CD4-positive, alpha-beta T cell (primary cell): ENCODE data around the gene GALNT18. TPM values are rescaled to one million over a fixed set of nuclear protein-coding genes. Genes with fewer than 3 reads are reported as not detected.

Source experiments
- ATAC-seq: fragments of 200-7000 bp; cut with Tn5 transposase; one replicate; pipeline ENCODE4 v1.10.0; 2022; ENCODE audit warnings: mild to moderate bottlenecking; ENCODE audit not compliant: poor library complexity
- CTCF ChIA-PET: fragments of 350-600 bp; sonication (Branson Sonifier 250); formaldehyde crosslinking; loops from one replicate; lab custom pipeline; 2021; ENCODE audit warnings: antibody characterized with exemption, inconsistent platforms; lab: Charles Lee
- POLR2A ChIA-PET: fragments of 350-600 bp; sonication (Branson Sonifier 250); formaldehyde crosslinking; loops from one replicate; lab custom pipeline; 2021; ENCODE audit warnings: antibody characterized with exemption, inconsistent platforms; lab: Charles Lee
- DNase-seq, 14 experiments: peaks; one replicate each; pipeline ENCODE4 v3.0.0-alpha.2; 2013 to 2020; ENCODE audit warnings: mixed read lengths in 2 of 14
- H3K27ac ChIP-seq, 2 donors: one replicate each; pipeline versions ENCODE4 v1.5.1 to v1.7.0; 2013; ENCODE audit warnings: low read length in 2 of 2, low read depth in 1 of 2, mild to moderate bottlenecking in 1 of 2
- H3K27me3 ChIP-seq, 2 experiments: 1 replicate in 1 of 2; 2 replicates in 1 of 2; pipeline versions ENCODE4 v1.6.1 to v1.7.0; 2013; ENCODE audit warnings: low read length in 2 of 2, control low read depth in 1 of 2, mild to moderate bottlenecking in 1 of 2, moderate library complexity in 1 of 2; ENCODE audit not compliant: insufficient read depth in 2 of 2, control insufficient read depth in 1 of 2
- H3K36me3 ChIP-seq: one replicate; pipeline ENCODE4 v1.6.1; 2013; ENCODE audit warnings: low read length, control low read depth; ENCODE audit not compliant: insufficient read depth
- H3K4me1 ChIP-seq: one replicate; pipeline ENCODE4 v1.6.1; 2013; ENCODE audit warnings: low read length, control low read depth; ENCODE audit not compliant: insufficient read depth
- H3K4me3 ChIP-seq: one replicate; pipeline ENCODE4 v1.5.1; 2013; ENCODE audit warnings: mild to moderate bottlenecking, low read length, moderate library complexity
- H3K9me3 ChIP-seq, 2 experiments: 1 replicate in 1 of 2; 2 replicates in 1 of 2; pipeline versions ENCODE4 v1.6.1 to v1.7.0; 2013; ENCODE audit warnings: low read length in 2 of 2, mild to moderate bottlenecking in 2 of 2, control low read depth in 1 of 2, moderate library complexity in 1 of 2; ENCODE audit not compliant: control insufficient read depth in 1 of 2, insufficient read depth in 1 of 2
- H3K27ac Mint-ChIP-seq: one replicate; pipeline ENCODE4 v1.8.0; 2020; ENCODE audit warnings: mixed read lengths
- H3K27me3 Mint-ChIP-seq: one replicate; pipeline ENCODE4 v1.8.0; 2021; ENCODE audit warnings: mixed read lengths
- H3K36me3 Mint-ChIP-seq: one replicate; pipeline ENCODE4 v1.8.0; 2021; ENCODE audit warnings: low read depth, mixed read lengths
- H3K4me1 Mint-ChIP-seq: one replicate; pipeline ENCODE4 v1.8.0; 2021; ENCODE audit warnings: low read depth, mixed read lengths
- H3K4me3 Mint-ChIP-seq: one replicate; pipeline ENCODE4 v1.8.0; 2020; ENCODE audit warnings: mild to moderate bottlenecking, mixed read lengths
- H3K9me3 Mint-ChIP-seq: one replicate; pipeline ENCODE4 v1.8.0; 2020; ENCODE audit warnings: mixed read lengths
- CTCF ChIP-seq: fragments of 200-600 bp; IDR thresholded peaks from one replicate; pipeline ENCODE4 v1.8.0; 2022; ENCODE audit warnings: antibody characterized with exemption, mild to moderate bottlenecking
- intact Hi-C, 2 experiments: fragments of 100-400 bp; cut with DNase I in 1 of 2; cut with micrococcal nuclease in 1 of 2; formaldehyde crosslinking; loops; one replicate each; pipeline versions ENCODE4 v1.15.1 to v1.9.0; 2023 to 2025; cut with DNase I, micrococcal nuclease
- total RNA-seq, 174 experiments: library from RNA in 2 of 174; stranded (reverse) in 2 of 174; gene quantifications; one replicate each; pipeline ENCODE4 v1.2.3 and lab custom pipeline; 2021 to 2026

GALNT18 gene
- total RNA-seq, 2 experiments from 2014 or later: 0.08 TPM; not detected in 1

- Mint-ChIP-seq H3K4me1 (no peaks in the 10 kb centered on the region), H3K27me3 (peaks cover 39% of the 10 kb centered on the region), H3K9me3 (no peaks in the 10 kb centered on the region), H3K36me3 (no peaks in the 10 kb centered on the region), H3K27ac (no peak overlapping the region), H3K4me3 (no peak overlapping the region)
- no peak for TF ChIP-seq CTCF
- no peak overlapping the region for H3K4me3 ChIP-seq
- H3K4me1 ChIP-seq: no peaks in the 10 kb centered on the region
- ChIA-PET POLR2A (no interaction called here), CTCF (no interaction called here)
- no peak overlapping the region for H3K27ac ChIP-seq
- intact Hi-C loops: no loop called here
- H3K36me3 ChIP-seq: no peaks in the 10 kb centered on the region
- no peak for ATAC-seq
- no peak for DNase-seq
- no peaks in the 10 kb centered on the region for H3K27me3 ChIP-seq
- no peaks in the 10 kb centered on the region for H3K9me3 ChIP-seq
Observed at GRCh38 chr11:11406652-11407051, 215.2 kb downstream of the GALNT18 start.

DNA sequence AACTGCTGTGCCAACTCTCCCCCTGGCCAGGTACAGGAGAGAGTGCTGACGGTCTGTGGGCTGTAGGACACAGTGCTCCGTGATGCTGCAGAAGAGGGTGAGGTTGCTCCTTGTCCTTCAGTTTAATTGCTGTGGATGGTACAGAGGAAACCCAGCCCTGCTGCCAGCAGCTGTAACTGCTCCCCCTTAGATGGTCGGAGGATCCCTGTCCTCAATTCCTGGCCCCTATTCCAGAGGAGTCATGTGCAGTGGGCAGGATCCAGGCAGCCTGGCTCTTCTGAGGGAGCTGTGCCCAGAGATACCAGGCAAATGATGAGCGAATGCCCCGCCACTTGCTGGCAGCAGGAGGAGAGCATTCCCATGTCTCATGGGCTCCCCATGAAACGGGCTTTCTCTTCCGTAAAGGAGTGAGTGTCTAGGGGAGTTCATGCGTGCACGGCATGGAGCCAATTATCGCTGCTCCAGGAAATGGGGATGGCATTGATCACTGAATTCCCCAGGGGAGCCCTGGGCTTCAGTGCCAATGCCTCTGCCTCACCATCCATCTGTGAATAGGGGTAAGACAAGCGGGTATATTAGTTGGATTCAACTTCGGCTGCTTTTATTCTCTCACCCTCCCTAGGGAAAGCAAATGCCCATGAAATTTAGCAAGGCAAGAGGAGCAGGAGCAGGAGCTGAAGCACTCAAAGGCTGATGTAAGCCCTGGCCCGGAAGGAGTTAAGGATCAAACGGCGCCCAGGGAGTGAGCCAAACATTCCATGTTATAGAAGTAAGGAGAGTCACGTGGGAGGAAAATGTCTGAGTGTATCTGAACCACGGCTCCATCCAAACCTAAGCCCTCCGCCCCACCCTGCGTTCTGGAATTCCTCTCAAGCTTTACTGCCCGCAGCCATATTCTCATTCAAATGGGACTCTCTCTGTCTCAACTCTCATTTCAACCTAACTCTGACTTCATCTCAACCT is 217.8 kb downstream of the GALNT18 start:
- CTCF ChIA-PET: no interaction called here
- no peak overlapping the region for H3K4me3 Mint-ChIP-seq
- TF ChIP-seq CTCF: no peak
- no peaks in the 10 kb centered on the region for H3K36me3 Mint-ChIP-seq
- POLR2A ChIA-PET: no interaction called here
- intact Hi-C loops: no loop called here
- DNase-seq: no peak
- H3K27me3 Mint-ChIP-seq: peaks cover 31% of the 10 kb centered on the region
- H3K36me3 ChIP-seq: no peaks in the 10 kb centered on the region
- ATAC-seq: no peak
- H3K4me1 Mint-ChIP-seq: no peaks in the 10 kb centered on the region
- H3K4me1 ChIP-seq: no peaks in the 10 kb centered on the region
- H3K27me3 ChIP-seq: no peaks in the 10 kb centered on the region
- H3K4me3 ChIP-seq: no peak overlapping the region
- H3K27ac Mint-ChIP-seq: no peak overlapping the region
- H3K9me3 ChIP-seq: no peaks in the 10 kb centered on the region
- H3K27ac ChIP-seq: no peak overlapping the region
- no peaks in the 10 kb centered on the region for H3K9me3 Mint-ChIP-seq

GRCh38 chr11:11401960-11402535 is 219.8 kb downstream of the GALNT18 start:
- CTCF ChIA-PET: no interaction called here
- no peak overlapping the region for H3K4me3 Mint-ChIP-seq
- H3K9me3 ChIP-seq: no peaks in the 10 kb centered on the region
- DNase-seq (no peak), ATAC-seq (no peak)
- no peak overlapping the region for H3K27ac Mint-ChIP-seq
- H3K9me3 Mint-ChIP-seq: no peaks in the 10 kb centered on the region
- no peak overlapping the region for H3K4me3 ChIP-seq
- no peaks in the 10 kb centered on the region for H3K27me3 ChIP-seq
- no peak overlapping the region for H3K27ac ChIP-seq
- intact Hi-C loops: no loop called here
- no peak for TF ChIP-seq CTCF
- peaks cover 31% of the 10 kb centered on the region for H3K27me3 Mint-ChIP-seq
- H3K36me3 ChIP-seq: no peaks in the 10 kb centered on the region
- POLR2A ChIA-PET: no interaction called here
- no peaks in the 10 kb centered on the region for H3K4me1 Mint-ChIP-seq
- H3K36me3 Mint-ChIP-seq: no peaks in the 10 kb centered on the region
- no peaks in the 10 kb centered on the region for H3K4me1 ChIP-seq
